ENCODE measurements around the gene CELA2A. TPM values are rescaled to one million over a fixed set of nuclear protein-coding genes. Genes with fewer than 3 reads are reported as not detected.

The CELA2A gene
- total RNA-seq, 2 experiments from 2014 or later, result not detected

- intact Hi-C loops (cut with micrococcal nuclease; ENCODE audit: unreplicated experiment), result no loop called here
- Histone ChIP-seq H3K4me3 (ENCODE audit: low read depth, low read length, poor library complexity, severe bottlenecking) (peak within 1 kb of the TSS; percentile 87), H3K36me3 (ENCODE audit: insufficient read depth, low read length) (no peaks in the 10 kb centered on the region; the same call in 1 of the 2 replicates), H3K9me2 (ENCODE audit: insufficient read depth, low read length) (no peaks in the 10 kb centered on the region), H2AFZ (ENCODE audit: low read length) (peak within 1 kb of the TSS; percentile 52), H3K4me1 (ENCODE audit: insufficient read depth, low read length, poor library complexity, severe bottlenecking) (peaks cover 19% of the 10 kb centered on the region), H3K9me3 (ENCODE audit: low read length) (no peaks in the 10 kb centered on the region), H3K27ac (ENCODE audit: low read depth, low read length, poor library complexity, severe bottlenecking) (no peak within 1 kb of the TSS), H3K4me2 (ENCODE audit: low read length) (peak within 1 kb of the TSS; percentile 98), H3K79me2 (ENCODE audit: insufficient read depth, low read depth, low read length) (peaks cover 8% of the 10 kb centered on the region; the same call in 1 of the 2 replicates), H4K20me1 (ENCODE audit: insufficient read depth, low read length) (no peaks in the 10 kb centered on the region; the same call in 1 of the 2 replicates)
- TF ChIP-seq CTCF (conservative IDR thresholded peaks at IDR 0.05; ENCODE audit: low read length) (no peak), EZH2phosphoT487 (IDR thresholded peaks at IDR 0.05; ENCODE audit: borderline replicate concordance, low read depth, low read length) (no peak)
- BruUV-seq (replicated peaks), result no TSS peak
- CTCF ChIA-PET (ENCODE audit: unreplicated experiment), result no interaction called here
- POLR2A ChIA-PET, result interaction anchor here (0.6 kb wide), 1 partner anchor 1108 kb away, joined by 4 read pairs; no protein-coding TSS in a partner anchor
- peak; percentile 86 for DNase-seq (ENCODE audit: low spot score)
These were observed 46.9 kb upstream of the CELA2A start, which contains the start of gene EFHD2 for GRCh38 chr1:15409388-15410222. Gene EFHD2, plus strand, starts transcription at chr1:15409888. Its CDS starts 84 bp downstream, at chr1:15409972.

GRCh38 chr1:15410223-15410883 lies 46.2 kb upstream of the CELA2A start:
- Histone ChIP-seq H3K79me2 (ENCODE audit: insufficient read depth, low read depth, low read length) (peaks cover 8% of the 10 kb centered on the region; the same call in 1 of the 2 replicates), H3K36me3 (ENCODE audit: insufficient read depth, low read length) (no peaks in the 10 kb centered on the region; the same call in 1 of the 2 replicates), H3K9me2 (ENCODE audit: insufficient read depth, low read length) (no peaks in the 10 kb centered on the region), H3K4me3 (ENCODE audit: low read depth, low read length, poor library complexity, severe bottlenecking) (peak overlapping the region; percentile 87), H4K20me1 (ENCODE audit: insufficient read depth, low read length) (no peaks in the 10 kb centered on the region; the same call in 1 of the 2 replicates), H2AFZ (ENCODE audit: low read length) (peak overlapping the region; percentile 52; the same call in 1 of the 2 replicates), H3K27ac (ENCODE audit: low read depth, low read length, poor library complexity, severe bottlenecking) (no peak overlapping the region), H3K4me2 (ENCODE audit: low read length) (peak overlapping the region; percentile 98), H3K4me1 (ENCODE audit: insufficient read depth, low read length, poor library complexity, severe bottlenecking) (peaks cover 19% of the 10 kb centered on the region), H3K9me3 (ENCODE audit: low read length) (no peaks in the 10 kb centered on the region)
- POLR2A ChIA-PET, result interaction anchor here (0.6 kb wide), 2 partner anchors 14 to 1107 kb away, joined by 3 to 4 read pairs; no protein-coding TSS in a partner anchor
- no TSS peak for BruUV-seq (replicated peaks)
- TF ChIP-seq EZH2phosphoT487 (IDR thresholded peaks at IDR 0.05; ENCODE audit: borderline replicate concordance, low read depth, low read length), result no peak
- TF ChIP-seq CTCF (conservative IDR thresholded peaks at IDR 0.05; ENCODE audit: low read length), result no peak
- intact Hi-C loops (cut with micrococcal nuclease; ENCODE audit: unreplicated experiment), result no loop called here
- DNase-seq (ENCODE audit: low spot score), result peak; percentile 24
- CTCF ChIA-PET (ENCODE audit: unreplicated experiment), result no interaction called here
